Kidney (tissue), 14 donors: ENCODE data around the gene SHISA6. TPM values are rescaled to one million over a fixed set of nuclear protein-coding genes. Genes with fewer than 3 reads are reported as not detected.
A peak's percentile ranks its signal among the peaks of the same experiment; 100 is the strongest.

Source experiments
- DNase-seq, 5 donors: peaks; one replicate each; pipeline ENCODE4 v3.0.0-alpha.2; 2013 to 2020
- FAIRE-seq: peaks from 2 replicates; lab custom pipeline; 2012; peaks lifted over from hg19 to GRCh38; lab: Jason Lieb, UNC
- H3K27ac ChIP-seq, 2 donors: one replicate each; pipeline ENCODE4 v1.7.0; 2013; ENCODE audit warnings: low read depth in 2 of 2, low read length in 2 of 2, inconsistent platforms in 1 of 2
- H3K27me3 ChIP-seq: one replicate; pipeline ENCODE4 v1.7.1; 2013; ENCODE audit warnings: low read length, inconsistent platforms; ENCODE audit not compliant: control insufficient read depth, insufficient read depth
- H3K36me3 ChIP-seq, 3 donors: one replicate each; pipeline versions ENCODE4 v1.7.0 to v1.7.1; 2013; ENCODE audit warnings: low read length in 3 of 3, control low read depth in 1 of 3, inconsistent platforms in 1 of 3; ENCODE audit not compliant: insufficient read depth in 3 of 3, control insufficient read depth in 2 of 3
- H3K4me1 ChIP-seq, 3 donors: one replicate each; pipeline versions ENCODE4 v1.7.0 to v1.7.1; 2013; ENCODE audit warnings: low read length in 3 of 3, inconsistent platforms in 1 of 3, low read depth in 1 of 3; ENCODE audit not compliant: control insufficient read depth in 2 of 3, insufficient read depth in 2 of 3
- H3K4me3 ChIP-seq, 3 donors: one replicate each; pipeline versions ENCODE4 v1.7.0 to v1.8.1; 2013; ENCODE audit warnings: low read length in 3 of 3, control low read depth in 1 of 3, inconsistent platforms in 1 of 3
- H3K9ac ChIP-seq, 3 donors: one replicate each; pipeline versions ENCODE4 v1.7.0 to v1.7.1; 2013; ENCODE audit warnings: low read length in 3 of 3, control low read depth in 1 of 3, inconsistent platforms in 1 of 3
- H3K9me3 ChIP-seq, 3 donors: one replicate each; pipeline versions ENCODE4 v1.7.0 to v1.7.1; 2013; ENCODE audit warnings: low read length in 3 of 3, control low read depth in 1 of 3, inconsistent platforms in 1 of 3; ENCODE audit not compliant: control insufficient read depth in 2 of 3, insufficient read depth in 1 of 3
- intact Hi-C: fragments of 100-400 bp; cut with DNase I; formaldehyde crosslinking; loops from one replicate; pipeline ENCODE4 v1.11.1; 2022
- polyA plus RNA-seq: library from polyadenylated mRNA; stranded (reverse); fragments of 350-450 nt; fragmentation: Illumina TruSeq; extraction: RNeasy Lipid Tissue Mini Kit (QIAGEN cat#74804); gene quantifications from one replicate; pipeline ENCODE4 v1.2.3, GENCODE V29; 2014; ENCODE audit warnings: low read depth, low replicate concordance; ENCODE audit not compliant: insufficient read depth
- total RNA-seq: library from RNA; stranded (reverse); fragmentation: NEBNext Ultra II Directional; extraction: Animal tissue kit (Norgen Biotek cat#: 25700); gene quantifications from one replicate; pipeline ENCODE4 v1.2.1, GENCODE V29; 2021
- TF ChIP-seq, protein P1 (sequence below): IDR thresholded peaks from 3 replicates; pipeline ENCODE4 v1.5.1; 2012; ENCODE audit warnings: mild to moderate bottlenecking, moderate library complexity, borderline replicate concordance; ENCODE audit not compliant: insufficient read depth; ENCODE audit errors: extremely low read depth
- donor health status: control.
- donor health status: control.
- donor health status: control.
- donor health status: control.
- donor health status: control.
- donor health status: DM: yes; HTN: yes; CAD: no.
- donor health status: Normal renal cell carcinoma (clear cell type).

Gene SHISA6
- total and polyA plus RNA-seq, 2 donors from 2014 or later: 0.84 to 1.0 TPM

- Histone ChIP-seq H3K9ac (no peak overlapping the region), H3K36me3 (no peaks in the 10 kb centered on the region), H3K27ac (no peak overlapping the region), H3K27me3 (no peaks in the 10 kb centered on the region), H3K9me3 (peaks cover 0 to 2% (median 0%) of the 10 kb centered on the region in 3 donors), H3K4me3 (no peak overlapping the region), H3K4me1 (no peaks in the 10 kb centered on the region)
- TF ChIP-seq, protein P1, sequence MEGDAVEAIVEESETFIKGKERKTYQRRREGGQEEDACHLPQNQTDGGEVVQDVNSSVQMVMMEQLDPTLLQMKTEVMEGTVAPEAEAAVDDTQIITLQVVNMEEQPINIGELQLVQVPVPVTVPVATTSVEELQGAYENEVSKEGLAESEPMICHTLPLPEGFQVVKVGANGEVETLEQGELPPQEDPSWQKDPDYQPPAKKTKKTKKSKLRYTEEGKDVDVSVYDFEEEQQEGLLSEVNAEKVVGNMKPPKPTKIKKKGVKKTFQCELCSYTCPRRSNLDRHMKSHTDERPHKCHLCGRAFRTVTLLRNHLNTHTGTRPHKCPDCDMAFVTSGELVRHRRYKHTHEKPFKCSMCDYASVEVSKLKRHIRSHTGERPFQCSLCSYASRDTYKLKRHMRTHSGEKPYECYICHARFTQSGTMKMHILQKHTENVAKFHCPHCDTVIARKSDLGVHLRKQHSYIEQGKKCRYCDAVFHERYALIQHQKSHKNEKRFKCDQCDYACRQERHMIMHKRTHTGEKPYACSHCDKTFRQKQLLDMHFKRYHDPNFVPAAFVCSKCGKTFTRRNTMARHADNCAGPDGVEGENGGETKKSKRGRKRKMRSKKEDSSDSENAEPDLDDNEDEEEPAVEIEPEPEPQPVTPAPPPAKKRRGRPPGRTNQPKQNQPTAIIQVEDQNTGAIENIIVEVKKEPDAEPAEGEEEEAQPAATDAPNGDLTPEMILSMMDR: no peak
- intact Hi-C loops: no loop called here
- FAIRE-seq: no peak
- no peak for DNase-seq
These were observed 226.6 kb downstream of the SHISA6 start for GRCh38 chr17:11467639-11468038.

- Histone ChIP-seq H3K4me3 (no peak overlapping the region), H3K9me3 (no peaks in the 10 kb centered on the region), H3K9ac (no peak overlapping the region), H3K4me1 (no peaks in the 10 kb centered on the region), H3K36me3 (no peaks in the 10 kb centered on the region), H3K27me3 (no peaks in the 10 kb centered on the region), H3K27ac (no peak overlapping the region)
- intact Hi-C loops: loop anchor here (10.0 kb wide), 1 partner anchor 59 kb away; no protein-coding TSS in a partner anchor
- TF ChIP-seq, protein P1: no peak
- peak in 1 of 5 donors; percentile 16 for DNase-seq
- FAIRE-seq: no peak
These were observed 244.5 kb downstream of the SHISA6 start for GRCh38 chr17:11485336-11486100.

GRCh38 chr17:11486101-11486867 lies 245.3 kb downstream of the SHISA6 start:
- H3K9ac ChIP-seq: no peak overlapping the region
- DNase-seq (no peak), FAIRE-seq (no peak)
- H3K27ac ChIP-seq: no peak overlapping the region
- TF ChIP-seq, protein P1: no peak
- H3K4me3 ChIP-seq: no peak overlapping the region
- no peaks in the 10 kb centered on the region for H3K9me3 ChIP-seq
- no peaks in the 10 kb centered on the region for H3K4me1 ChIP-seq
- intact Hi-C loops: loop anchor here (10.0 kb wide), 1 partner anchor 59 kb away; no protein-coding TSS in a partner anchor
- H3K36me3 ChIP-seq: no peaks in the 10 kb centered on the region
- no peaks in the 10 kb centered on the region for H3K27me3 ChIP-seq
